GM19043 (cell line): Measurements from ENCODE around the gene TMEM106B.

Experiments
- ATAC-seq: cut with Tn5 transposase; IDR thresholded peaks from one replicate; pipeline ENCODE4 v1.9.1; 2021; ENCODE audit warnings: low read depth; ENCODE audit not compliant: unreplicated experiment

TMEM106B gene

DNA sequence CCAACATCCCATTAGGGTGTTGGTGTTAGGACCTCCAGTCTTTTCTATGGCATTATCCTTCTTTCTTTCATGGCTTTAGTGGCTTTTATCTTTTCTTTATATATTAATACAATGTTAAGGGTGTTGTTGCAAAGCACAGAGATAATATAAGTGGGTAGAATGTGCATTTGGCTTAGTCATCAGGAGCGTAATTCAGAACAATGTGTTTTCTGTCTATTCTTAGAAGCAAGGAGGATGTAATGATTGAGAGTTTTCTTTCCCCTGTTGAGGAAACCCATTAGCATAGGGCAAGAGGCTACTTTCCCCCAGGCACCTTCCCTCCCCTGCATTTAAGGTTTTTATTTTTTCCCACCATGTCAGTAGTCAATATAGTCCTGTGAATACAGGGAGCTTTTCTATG, 79.7 kb downstream of the TMEM106B start:
- no peak for ATAC-seq

DNA sequence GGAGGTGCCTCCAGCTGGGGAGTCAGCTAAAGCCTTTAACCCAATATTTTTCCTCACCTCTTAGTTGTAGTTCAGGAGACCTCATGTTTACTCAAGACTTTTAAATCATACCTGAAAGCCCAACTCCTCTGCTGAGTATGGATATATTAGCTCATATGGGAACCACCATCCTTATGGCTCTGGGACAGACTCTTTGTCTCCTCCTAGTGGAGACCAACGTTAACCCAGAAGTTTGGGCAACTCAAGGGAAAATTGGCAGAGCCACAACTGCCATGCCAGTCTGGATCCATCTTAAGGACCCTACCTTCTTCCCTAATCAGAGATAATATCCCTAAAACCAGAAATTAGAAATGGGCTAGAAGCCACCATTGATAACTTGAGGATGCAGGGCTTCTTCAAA, 80.8 kb downstream of the TMEM106B start:
- ATAC-seq, result no peak
